Measurements from ENCODE around the gene TBC1D17. TPM values are rescaled to one million over a fixed set of nuclear protein-coding genes. Genes with fewer than 3 reads are reported as not detected.

Gene TBC1D17
- total and polyA plus RNA-seq, 2 of the 13 experiments (the other 11 are each of a cell fraction or from before 2014, with no cell fraction given), result 9.7 to 16.9 TPM

DNA sequence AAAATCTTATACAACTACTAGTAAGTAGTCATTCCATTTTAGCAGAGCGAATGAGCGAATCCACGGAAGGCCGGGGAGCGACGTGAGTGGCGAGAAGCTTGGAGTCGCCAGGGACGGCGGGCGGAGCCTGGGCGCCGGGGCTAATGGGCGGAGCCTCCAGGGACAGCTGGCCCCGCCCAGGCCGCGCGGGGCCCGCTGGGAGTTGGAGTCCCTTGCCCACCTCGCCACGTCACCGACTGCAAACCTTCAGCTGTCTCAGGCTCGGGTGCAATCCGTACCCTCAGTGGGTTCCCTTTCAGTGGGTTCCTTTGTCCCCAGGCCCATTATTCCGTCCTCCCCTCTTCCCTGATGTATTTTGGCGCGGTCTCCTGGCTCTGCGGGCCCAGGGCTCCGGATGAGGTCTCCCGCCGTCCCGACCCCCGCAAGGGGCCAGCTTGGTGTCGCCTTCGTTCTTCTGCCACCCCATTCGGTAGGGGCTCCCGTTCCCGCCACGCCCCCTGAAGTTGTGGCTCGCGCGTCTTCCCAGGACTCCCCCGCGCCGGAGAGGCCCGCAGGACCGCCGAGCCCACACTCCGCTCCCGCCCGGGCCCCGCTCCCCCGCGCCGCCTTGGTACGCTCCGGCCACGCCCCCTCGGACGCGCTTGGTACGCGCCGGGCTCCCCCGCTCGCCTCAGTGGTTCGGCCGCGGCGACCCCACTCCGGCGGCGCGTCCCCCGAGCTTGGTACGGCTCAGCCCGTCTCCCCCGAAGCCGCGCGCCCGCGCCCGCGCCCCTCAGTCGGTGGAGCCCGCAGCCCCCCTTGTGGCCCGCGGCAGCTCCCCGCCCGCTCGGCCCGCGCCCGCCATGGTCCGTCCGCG is 26.8 kb upstream of the TBC1D17 start, which contains the start of gene PTOV1 (continued):
- TF ChIP-seq ZNF12 (CRISPR knock-in tag; IDR thresholded peaks at IDR 0.05), result peak; percentile 23; the same call in 1 of the 2 replicates
- no peak for TF ChIP-seq ZNF282 (IDR thresholded peaks at IDR 0.05; ENCODE audit: partially characterized antibody)
- TF ChIP-seq KLF13 (CRISPR knock-in tag; IDR thresholded peaks at IDR 0.05), result no peak; the same call in 1 of the 2 replicates
- TF ChIP-seq, protein P1, sequence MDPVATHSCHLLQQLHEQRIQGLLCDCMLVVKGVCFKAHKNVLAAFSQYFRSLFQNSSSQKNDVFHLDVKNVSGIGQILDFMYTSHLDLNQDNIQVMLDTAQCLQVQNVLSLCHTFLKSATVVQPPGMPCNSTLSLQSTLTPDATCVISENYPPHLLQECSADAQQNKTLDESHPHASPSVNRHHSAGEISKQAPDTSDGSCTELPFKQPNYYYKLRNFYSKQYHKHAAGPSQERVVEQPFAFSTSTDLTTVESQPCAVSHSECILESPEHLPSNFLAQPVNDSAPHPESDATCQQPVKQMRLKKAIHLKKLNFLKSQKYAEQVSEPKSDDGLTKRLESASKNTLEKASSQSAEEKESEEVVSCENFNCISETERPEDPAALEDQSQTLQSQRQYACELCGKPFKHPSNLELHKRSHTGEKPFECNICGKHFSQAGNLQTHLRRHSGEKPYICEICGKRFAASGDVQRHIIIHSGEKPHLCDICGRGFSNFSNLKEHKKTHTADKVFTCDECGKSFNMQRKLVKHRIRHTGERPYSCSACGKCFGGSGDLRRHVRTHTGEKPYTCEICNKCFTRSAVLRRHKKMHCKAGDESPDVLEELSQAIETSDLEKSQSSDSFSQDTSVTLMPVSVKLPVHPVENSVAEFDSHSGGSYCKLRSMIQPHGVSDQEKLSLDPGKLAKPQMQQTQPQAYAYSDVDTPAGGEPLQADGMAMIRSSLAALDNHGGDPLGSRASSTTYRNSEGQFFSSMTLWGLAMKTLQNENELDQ (CRISPR knock-in tag; IDR thresholded peaks at IDR 0.05; ENCODE audit: borderline replicate concordance), result no peak
- TF ChIP-seq, protein P2, sequence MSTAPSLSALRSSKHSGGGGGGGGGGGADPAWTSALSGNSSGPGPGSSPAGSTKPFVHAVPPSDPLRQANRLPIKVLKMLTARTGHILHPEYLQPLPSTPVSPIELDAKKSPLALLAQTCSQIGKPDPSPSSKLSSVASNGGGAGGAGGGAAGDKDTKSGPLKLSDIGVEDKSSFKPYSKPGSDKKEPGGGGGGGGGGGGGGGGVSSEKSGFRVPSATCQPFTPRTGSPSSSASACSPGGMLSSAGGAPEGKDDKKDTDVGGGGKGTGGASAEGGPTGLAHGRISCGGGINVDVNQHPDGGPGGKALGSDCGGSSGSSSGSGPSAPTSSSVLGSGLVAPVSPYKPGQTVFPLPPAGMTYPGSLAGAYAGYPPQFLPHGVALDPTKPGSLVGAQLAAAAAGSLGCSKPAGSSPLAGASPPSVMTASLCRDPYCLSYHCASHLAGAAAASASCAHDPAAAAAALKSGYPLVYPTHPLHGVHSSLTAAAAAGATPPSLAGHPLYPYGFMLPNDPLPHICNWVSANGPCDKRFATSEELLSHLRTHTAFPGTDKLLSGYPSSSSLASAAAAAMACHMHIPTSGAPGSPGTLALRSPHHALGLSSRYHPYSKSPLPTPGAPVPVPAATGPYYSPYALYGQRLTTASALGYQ (CRISPR knock-in tag; IDR thresholded peaks at IDR 0.05), result no peak
- TF ChIP-seq MAFG (CRISPR knock-in tag; IDR thresholded peaks at IDR 0.05), result no peak
- TF ChIP-seq JARID2 (CRISPR knock-in tag; IDR thresholded peaks at IDR 0.05; ENCODE audit: insufficient replicate concordance), result no peak
- TF ChIP-seq, protein P3, sequence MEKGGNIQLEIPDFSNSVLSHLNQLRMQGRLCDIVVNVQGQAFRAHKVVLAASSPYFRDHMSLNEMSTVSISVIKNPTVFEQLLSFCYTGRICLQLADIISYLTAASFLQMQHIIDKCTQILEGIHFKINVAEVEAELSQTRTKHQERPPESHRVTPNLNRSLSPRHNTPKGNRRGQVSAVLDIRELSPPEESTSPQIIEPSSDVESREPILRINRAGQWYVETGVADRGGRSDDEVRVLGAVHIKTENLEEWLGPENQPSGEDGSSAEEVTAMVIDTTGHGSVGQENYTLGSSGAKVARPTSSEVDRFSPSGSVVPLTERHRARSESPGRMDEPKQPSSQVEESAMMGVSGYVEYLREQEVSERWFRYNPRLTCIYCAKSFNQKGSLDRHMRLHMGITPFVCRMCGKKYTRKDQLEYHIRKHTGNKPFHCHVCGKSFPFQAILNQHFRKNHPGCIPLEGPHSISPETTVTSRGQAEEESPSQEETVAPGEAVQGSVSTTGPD (CRISPR knock-in tag; IDR thresholded peaks at IDR 0.05), result no peak
- TF ChIP-seq ZFP90 (CRISPR knock-in tag; IDR thresholded peaks at IDR 0.05; ENCODE audit: borderline replicate concordance), result no peak
- TF ChIP-seq, protein P4, sequence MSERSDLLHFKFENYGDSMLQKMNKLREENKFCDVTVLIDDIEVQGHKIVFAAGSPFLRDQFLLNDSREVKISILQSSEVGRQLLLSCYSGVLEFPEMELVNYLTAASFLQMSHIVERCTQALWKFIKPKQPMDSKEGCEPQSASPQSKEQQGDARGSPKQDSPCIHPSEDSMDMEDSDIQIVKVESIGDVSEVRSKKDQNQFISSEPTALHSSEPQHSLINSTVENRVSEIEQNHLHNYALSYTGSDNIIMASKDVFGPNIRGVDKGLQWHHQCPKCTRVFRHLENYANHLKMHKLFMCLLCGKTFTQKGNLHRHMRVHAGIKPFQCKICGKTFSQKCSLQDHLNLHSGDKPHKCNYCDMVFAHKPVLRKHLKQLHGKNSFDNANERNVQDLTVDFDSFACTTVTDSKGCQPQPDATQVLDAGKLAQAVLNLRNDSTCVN (CRISPR knock-in tag; IDR thresholded peaks at IDR 0.05; ENCODE audit: borderline replicate concordance), result no peak
- no peak for TF ChIP-seq SIX4 (CRISPR knock-in tag; IDR thresholded peaks at IDR 0.05)
- TF ChIP-seq, protein P5, sequence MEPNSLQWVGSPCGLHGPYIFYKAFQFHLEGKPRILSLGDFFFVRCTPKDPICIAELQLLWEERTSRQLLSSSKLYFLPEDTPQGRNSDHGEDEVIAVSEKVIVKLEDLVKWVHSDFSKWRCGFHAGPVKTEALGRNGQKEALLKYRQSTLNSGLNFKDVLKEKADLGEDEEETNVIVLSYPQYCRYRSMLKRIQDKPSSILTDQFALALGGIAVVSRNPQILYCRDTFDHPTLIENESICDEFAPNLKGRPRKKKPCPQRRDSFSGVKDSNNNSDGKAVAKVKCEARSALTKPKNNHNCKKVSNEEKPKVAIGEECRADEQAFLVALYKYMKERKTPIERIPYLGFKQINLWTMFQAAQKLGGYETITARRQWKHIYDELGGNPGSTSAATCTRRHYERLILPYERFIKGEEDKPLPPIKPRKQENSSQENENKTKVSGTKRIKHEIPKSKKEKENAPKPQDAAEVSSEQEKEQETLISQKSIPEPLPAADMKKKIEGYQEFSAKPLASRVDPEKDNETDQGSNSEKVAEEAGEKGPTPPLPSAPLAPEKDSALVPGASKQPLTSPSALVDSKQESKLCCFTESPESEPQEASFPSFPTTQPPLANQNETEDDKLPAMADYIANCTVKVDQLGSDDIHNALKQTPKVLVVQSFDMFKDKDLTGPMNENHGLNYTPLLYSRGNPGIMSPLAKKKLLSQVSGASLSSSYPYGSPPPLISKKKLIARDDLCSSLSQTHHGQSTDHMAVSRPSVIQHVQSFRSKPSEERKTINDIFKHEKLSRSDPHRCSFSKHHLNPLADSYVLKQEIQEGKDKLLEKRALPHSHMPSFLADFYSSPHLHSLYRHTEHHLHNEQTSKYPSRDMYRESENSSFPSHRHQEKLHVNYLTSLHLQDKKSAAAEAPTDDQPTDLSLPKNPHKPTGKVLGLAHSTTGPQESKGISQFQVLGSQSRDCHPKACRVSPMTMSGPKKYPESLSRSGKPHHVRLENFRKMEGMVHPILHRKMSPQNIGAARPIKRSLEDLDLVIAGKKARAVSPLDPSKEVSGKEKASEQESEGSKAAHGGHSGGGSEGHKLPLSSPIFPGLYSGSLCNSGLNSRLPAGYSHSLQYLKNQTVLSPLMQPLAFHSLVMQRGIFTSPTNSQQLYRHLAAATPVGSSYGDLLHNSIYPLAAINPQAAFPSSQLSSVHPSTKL (CRISPR knock-in tag; IDR thresholded peaks at IDR 0.05), result no peak
- TF ChIP-seq, protein P6, sequence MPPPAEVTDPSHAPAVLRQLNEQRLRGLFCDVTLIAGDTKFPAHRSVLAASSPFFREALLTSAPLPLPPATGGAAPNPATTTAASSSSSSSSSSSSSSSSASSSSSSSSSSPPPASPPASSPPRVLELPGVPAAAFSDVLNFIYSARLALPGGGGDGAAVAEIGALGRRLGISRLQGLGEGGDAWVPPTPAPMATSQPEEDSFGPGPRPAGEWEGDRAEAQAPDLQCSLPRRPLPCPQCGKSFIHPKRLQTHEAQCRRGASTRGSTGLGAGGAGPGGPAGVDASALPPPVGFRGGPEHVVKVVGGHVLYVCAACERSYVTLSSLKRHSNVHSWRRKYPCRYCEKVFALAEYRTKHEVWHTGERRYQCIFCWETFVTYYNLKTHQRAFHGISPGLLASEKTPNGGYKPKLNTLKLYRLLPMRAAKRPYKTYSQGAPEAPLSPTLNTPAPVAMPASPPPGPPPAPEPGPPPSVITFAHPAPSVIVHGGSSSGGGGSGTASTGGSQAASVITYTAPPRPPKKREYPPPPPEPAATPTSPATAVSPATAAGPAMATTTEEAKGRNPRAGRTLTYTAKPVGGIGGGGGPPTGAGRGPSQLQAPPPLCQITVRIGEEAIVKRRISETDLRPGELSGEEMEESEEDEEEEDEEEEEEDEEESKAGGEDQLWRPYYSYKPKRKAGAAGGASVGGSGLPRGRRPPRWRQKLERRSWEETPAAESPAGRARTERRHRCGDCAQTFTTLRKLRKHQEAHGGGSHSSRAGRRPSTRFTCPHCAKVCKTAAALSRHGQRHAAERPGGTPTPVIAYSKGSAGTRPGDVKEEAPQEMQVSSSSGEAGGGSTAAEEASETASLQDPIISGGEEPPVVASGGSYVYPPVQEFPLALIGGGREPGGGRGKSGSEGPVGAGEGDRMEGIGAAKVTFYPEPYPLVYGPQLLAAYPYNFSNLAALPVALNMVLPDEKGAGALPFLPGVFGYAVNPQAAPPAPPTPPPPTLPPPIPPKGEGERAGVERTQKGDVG (CRISPR knock-in tag; IDR thresholded peaks at IDR 0.05; ENCODE audit: borderline replicate concordance), result no peak
